Measurements from ENCODE around the gene PRAC1. TPM values are rescaled to one million over a fixed set of nuclear protein-coding genes. Genes with fewer than 3 reads are reported as not detected.

PRAC1 gene
- total RNA-seq, 1 experiment from 2014 or later = not detected

DNA sequence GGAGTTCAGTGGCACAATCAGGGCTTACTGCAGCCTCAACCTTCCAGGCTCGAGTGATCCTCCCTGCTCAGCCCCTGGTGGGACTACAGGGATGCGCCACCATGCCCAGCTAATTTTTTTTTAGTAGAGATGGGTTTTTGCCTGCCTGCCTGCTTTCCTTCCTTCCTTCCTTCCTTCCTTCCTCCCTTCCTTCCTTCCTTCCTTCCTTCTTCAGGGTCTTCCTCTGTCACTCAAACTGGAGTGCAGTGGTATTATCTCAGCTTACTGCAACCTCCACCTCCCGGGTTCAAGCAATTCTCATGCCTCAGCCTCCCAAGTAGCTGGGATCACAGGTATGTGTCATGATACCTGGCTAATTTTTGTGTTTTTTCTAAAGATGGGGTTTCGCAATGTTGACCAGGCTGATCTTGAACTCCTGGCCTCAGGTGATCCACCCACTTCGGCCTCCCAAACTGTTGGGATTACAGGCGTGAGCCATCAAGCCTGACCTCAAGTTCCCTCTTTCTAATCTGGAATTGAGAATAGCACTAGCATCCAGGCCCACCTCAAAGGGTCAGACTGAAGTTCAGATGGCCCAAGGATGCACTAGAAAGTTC is 45.3 kb downstream of the PRAC1 start:
- no peaks in the 10 kb centered on the region for H3K4me1 ChIP-seq (replicated peaks)
- DNase-seq (ENCODE audit: low read depth in 1 of 2, low spot score in 2 of 2) = no peak
- peaks cover 45% of the 10 kb centered on the region for H3K27me3 ChIP-seq (replicated peaks)
- no peaks in the 10 kb centered on the region for H3K36me3 ChIP-seq
- no peak overlapping the region for H3K27ac ChIP-seq
- H3K9me3 ChIP-seq (replicated peaks) = no peaks in the 10 kb centered on the region
- no peak overlapping the region for H3K4me3 ChIP-seq

DNA sequence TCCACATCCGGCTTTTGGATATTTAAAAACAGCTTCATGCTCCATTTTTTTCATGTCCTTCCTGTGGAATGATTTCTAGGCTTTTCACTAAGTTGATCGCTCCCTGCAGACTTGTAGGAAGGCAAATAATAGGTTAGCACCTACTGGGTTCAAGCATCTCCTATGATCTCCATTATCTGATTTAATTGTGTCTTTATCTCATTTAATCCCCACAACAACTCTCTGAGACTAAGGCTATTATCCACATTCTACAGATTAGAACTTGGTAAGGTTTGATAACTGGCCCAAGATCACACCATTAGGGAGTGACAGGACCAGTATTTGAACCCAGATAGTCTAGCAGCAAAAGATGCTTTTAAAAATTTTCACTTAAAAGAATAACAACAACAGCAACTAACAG is 50.0 kb downstream of the PRAC1 start:
- H3K27me3 ChIP-seq (replicated peaks) = peaks cover 50% of the 10 kb centered on the region
- H3K9me3 ChIP-seq (replicated peaks) = no peaks in the 10 kb centered on the region
- H3K36me3 ChIP-seq = no peaks in the 10 kb centered on the region
- no peak overlapping the region for H3K27ac ChIP-seq
- DNase-seq (ENCODE audit: low read depth in 1 of 2, low spot score in 2 of 2) = no peak
- no peak overlapping the region for H3K4me3 ChIP-seq
- H3K4me1 ChIP-seq (replicated peaks) = no peaks in the 10 kb centered on the region

Other genes starting within 250 kb of the PRAC1 start
- gene HOXB1, start 191.5 kb downstream of the PRAC1 start, total RNA-seq (2014; rRNA removed; shearing (Covaris generic)) = not detected in 2 replicates
- 4.2 and 10.5 TPM in 2 replicates for gene HOXB2, start 177.4 kb downstream of the PRAC1 start, total RNA-seq (2014; rRNA removed; shearing (Covaris generic))
- gene HOXB4, start 144.2 kb downstream of the PRAC1 start, total RNA-seq (2014; rRNA removed; shearing (Covaris generic)) = 1.2 and 3.2 TPM in 2 replicates
- gene HOXB3, start 132.3 kb downstream of the PRAC1 start, total RNA-seq (2014; rRNA removed; shearing (Covaris generic)) = 1.4 and 5.2 TPM in 2 replicates
- gene HOXB5, start 128.7 kb downstream of the PRAC1 start, total RNA-seq (2014; rRNA removed; shearing (Covaris generic)) = 0.05 and 1.2 TPM in 2 replicates
- gene HOXB6, start 117.5 kb downstream of the PRAC1 start, total RNA-seq (2014; rRNA removed; shearing (Covaris generic)) = 4.8 and 7.1 TPM in 2 replicates
- gene HOXB7, start 111.5 kb downstream of the PRAC1 start, total RNA-seq (2014; rRNA removed; shearing (Covaris generic)) = 23.0 and 28.4 TPM in 2 replicates
- gene HOXB8, start 107.2 kb downstream of the PRAC1 start, total RNA-seq (2014; rRNA removed; shearing (Covaris generic)) = not detected in 2 replicates
- 0.11 TPM in 1 of 2 replicates, not detected in the other for gene HOXB9, start 96.2 kb downstream of the PRAC1 start, total RNA-seq (2014; rRNA removed; shearing (Covaris generic))
- not detected in 2 replicates for gene PRAC2, start 667 bp upstream of the PRAC1 start, total RNA-seq (2014; rRNA removed; shearing (Covaris generic))
- gene HOXB13, start 6.2 kb upstream of the PRAC1 start, total RNA-seq (2014; rRNA removed; shearing (Covaris generic)) = not detected in 2 replicates
- gene TTLL6, start 94.7 kb upstream of the PRAC1 start, total RNA-seq (2014; rRNA removed; shearing (Covaris generic)) = not detected in 2 replicates
- 48.4 and 55.1 TPM in 2 replicates for gene CALCOCO2, start 108.5 kb upstream of the PRAC1 start, total RNA-seq (2014; rRNA removed; shearing (Covaris generic))
- 212 and 215 TPM in 2 replicates for gene ATP5MC1, start 170.3 kb upstream of the PRAC1 start, total RNA-seq (2014; rRNA removed; shearing (Covaris generic))
- gene UBE2Z, start 185.9 kb upstream of the PRAC1 start, total RNA-seq (2014; rRNA removed; shearing (Covaris generic)) = 109 and 119 TPM in 2 replicates
- gene SNF8, start 222.3 kb upstream of the PRAC1 start, total RNA-seq (2014; rRNA removed; shearing (Covaris generic)) = 212 and 238 TPM in 2 replicates
- gene GIP, start 246.1 kb upstream of the PRAC1 start, total RNA-seq (2014; rRNA removed; shearing (Covaris generic)) = not detected in 2 replicates